ENCODE results near the gene HS3ST2. TPM values are rescaled to one million over a fixed set of nuclear protein-coding genes. Genes with fewer than 3 reads are reported as not detected.
"Not testable (repeated sequence)": the region's sequence is repeated elsewhere in the genome, so short reads cannot be mapped to it uniquely, and the experiment has no call there.

The HS3ST2 gene
- total RNA-seq, 1 donor from 2014 or later, result 0.26 TPM

DNA sequence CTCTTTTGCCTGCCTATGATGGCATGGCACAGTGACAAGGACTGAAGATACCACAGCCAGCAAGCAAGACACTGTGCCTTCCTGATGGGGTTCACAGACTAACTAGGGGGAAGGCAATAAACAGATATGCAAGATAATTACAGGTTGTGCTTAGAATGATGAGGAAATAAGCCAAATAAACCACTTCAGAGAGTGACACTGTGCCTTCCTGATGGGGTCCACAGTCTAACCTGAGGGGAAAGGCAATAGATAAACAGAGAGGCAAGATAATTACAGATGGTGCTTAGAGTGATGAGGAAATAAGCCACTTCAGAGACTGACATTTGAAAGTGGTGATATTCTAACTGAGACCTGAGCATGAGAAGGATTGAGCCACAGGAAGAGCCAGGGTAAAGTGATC lies 84.2 kb downstream of the HS3ST2 start:
- Histone ChIP-seq H3K4me3 (ENCODE audit: low read depth, low read length) (no peak overlapping the region), H3K36me3 (ENCODE audit: control insufficient read depth, insufficient read depth, low read length) (no peaks in the 10 kb centered on the region), H3K27me3 (ENCODE audit: control insufficient read depth, insufficient read depth, low read length) (no peaks in the 10 kb centered on the region)
- no peak for FAIRE-seq
- DNase-seq (ENCODE audit: low read depth), result no peak
- TF ChIP-seq, protein P1, sequence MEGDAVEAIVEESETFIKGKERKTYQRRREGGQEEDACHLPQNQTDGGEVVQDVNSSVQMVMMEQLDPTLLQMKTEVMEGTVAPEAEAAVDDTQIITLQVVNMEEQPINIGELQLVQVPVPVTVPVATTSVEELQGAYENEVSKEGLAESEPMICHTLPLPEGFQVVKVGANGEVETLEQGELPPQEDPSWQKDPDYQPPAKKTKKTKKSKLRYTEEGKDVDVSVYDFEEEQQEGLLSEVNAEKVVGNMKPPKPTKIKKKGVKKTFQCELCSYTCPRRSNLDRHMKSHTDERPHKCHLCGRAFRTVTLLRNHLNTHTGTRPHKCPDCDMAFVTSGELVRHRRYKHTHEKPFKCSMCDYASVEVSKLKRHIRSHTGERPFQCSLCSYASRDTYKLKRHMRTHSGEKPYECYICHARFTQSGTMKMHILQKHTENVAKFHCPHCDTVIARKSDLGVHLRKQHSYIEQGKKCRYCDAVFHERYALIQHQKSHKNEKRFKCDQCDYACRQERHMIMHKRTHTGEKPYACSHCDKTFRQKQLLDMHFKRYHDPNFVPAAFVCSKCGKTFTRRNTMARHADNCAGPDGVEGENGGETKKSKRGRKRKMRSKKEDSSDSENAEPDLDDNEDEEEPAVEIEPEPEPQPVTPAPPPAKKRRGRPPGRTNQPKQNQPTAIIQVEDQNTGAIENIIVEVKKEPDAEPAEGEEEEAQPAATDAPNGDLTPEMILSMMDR (IDR thresholded peaks at IDR 0.05; ENCODE audit: insufficient read depth, low read length, severe bottlenecking), result no peak

DNA sequence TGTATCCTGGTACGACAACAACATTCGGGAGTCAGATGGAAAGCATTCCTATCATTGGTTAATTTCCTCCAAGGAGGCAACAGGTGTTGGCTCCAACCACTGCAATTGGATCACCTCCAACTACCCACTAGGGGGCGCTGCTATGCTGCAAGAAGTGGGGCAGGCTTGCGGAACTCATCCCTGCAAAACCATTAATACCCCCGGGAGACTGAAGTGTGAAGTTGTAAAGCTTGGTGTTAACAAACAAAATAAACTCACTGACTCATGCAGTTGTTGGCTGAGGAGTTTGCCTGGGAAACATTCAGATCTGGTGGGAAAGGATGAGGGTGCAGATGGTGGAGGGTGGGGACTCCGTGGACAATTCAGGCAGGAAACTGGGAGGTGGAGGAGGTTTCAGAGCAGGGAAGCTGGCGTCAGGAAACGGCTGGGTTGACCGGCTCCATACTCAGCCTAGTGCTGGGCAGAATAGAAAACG lies 84.9 kb downstream of the HS3ST2 start:
- H3K36me3 ChIP-seq (ENCODE audit: control insufficient read depth, insufficient read depth, low read length), result no peaks in the 10 kb centered on the region
- H3K4me3 ChIP-seq (ENCODE audit: low read depth, low read length), result no peak overlapping the region
- DNase-seq (ENCODE audit: low read depth) (peak; percentile 80), FAIRE-seq (peak; percentile 83)
- H3K27me3 ChIP-seq (ENCODE audit: control insufficient read depth, insufficient read depth, low read length), result no peaks in the 10 kb centered on the region
- TF ChIP-seq, protein P1 (IDR thresholded peaks at IDR 0.05; ENCODE audit: insufficient read depth, low read length, severe bottlenecking), result peak; percentile 90

DNA sequence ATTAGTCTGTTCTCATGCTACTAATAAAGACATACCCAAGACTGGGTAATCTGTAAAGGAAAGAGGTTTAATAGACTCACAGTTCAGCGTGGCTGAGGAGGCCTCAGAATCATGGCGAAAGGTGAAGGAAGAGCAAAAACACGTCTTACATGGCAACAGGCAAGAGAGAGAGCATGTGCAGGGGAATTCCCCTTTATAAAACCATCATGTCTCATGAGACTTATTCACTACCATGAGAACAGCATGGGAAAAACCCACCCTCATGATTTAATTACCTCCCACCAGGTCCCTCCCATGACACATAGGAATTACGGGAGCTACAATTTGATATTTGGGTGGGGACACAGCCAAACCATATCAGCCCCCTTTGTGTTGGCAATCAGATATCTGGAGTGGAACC lies 85.6 kb downstream of the HS3ST2 start:
- H3K27me3 ChIP-seq (ENCODE audit: control insufficient read depth, insufficient read depth, low read length); H3K36me3 ChIP-seq (ENCODE audit: control insufficient read depth, insufficient read depth, low read length); H3K4me3 ChIP-seq (ENCODE audit: low read depth, low read length); DNase-seq (ENCODE audit: low read depth); FAIRE-seq: not testable (repeated sequence)

DNA sequence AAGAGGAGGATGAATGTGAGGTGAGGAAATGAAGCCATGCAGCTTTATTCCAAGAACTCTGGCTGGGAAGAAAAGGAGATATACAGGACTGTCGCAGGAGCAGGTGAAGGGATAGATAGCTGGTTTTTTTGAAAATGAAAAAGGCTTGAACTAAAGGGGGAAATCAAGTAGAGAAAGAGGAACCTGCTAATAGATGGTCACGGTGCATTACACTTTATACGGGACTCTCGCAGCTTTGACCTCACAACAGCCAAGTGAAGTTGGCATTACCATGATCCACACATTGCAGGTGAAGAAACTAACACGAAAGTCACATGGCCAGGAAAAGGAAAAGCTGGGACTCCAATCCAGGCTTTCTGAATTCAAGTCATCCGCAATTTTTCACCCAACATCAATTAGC lies 86.9 kb downstream of the HS3ST2 start:
- TF ChIP-seq, protein P1 (IDR thresholded peaks at IDR 0.05; ENCODE audit: insufficient read depth, low read length, severe bottlenecking), result no peak

DNA sequence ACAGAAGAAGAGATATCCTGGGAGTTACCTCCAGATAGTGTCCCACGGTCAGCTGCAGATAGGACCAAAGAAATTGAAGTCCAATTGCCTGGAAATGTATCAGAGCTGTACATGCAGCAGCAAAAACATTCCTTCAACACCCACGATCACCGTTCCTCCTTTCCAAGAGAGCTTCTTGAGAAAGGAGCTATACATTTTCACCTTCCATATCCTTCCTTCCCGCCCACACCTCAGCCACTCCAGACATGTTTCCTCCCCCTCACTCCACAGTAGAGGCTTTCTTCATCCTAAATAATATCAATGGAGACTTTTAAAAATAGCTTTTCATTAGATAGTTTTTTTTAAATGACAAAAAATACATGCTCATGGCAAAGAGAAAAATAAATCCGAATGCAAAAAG lies 87.6 kb downstream of the HS3ST2 start:
- DNase-seq (ENCODE audit: low read depth) (no peak), FAIRE-seq (peak; percentile 92)
- TF ChIP-seq, protein P1 (IDR thresholded peaks at IDR 0.05; ENCODE audit: insufficient read depth, low read length, severe bottlenecking), result no peak
- Histone ChIP-seq H3K27me3 (ENCODE audit: control insufficient read depth, insufficient read depth, low read length) (no peaks in the 10 kb centered on the region), H3K4me3 (ENCODE audit: low read depth, low read length) (no peak overlapping the region), H3K36me3 (ENCODE audit: control insufficient read depth, insufficient read depth, low read length) (no peaks in the 10 kb centered on the region)

More for the DNA sequence above, 86.9 kb downstream of the HS3ST2 start:
- Histone ChIP-seq H3K27me3 (ENCODE audit: control insufficient read depth, insufficient read depth, low read length) (no peaks in the 10 kb centered on the region), H3K36me3 (ENCODE audit: control insufficient read depth, insufficient read depth, low read length) (no peaks in the 10 kb centered on the region), H3K4me3 (ENCODE audit: low read depth, low read length) (no peak overlapping the region)
- FAIRE-seq, result no peak
- DNase-seq (ENCODE audit: low read depth), result no peak

DNA sequence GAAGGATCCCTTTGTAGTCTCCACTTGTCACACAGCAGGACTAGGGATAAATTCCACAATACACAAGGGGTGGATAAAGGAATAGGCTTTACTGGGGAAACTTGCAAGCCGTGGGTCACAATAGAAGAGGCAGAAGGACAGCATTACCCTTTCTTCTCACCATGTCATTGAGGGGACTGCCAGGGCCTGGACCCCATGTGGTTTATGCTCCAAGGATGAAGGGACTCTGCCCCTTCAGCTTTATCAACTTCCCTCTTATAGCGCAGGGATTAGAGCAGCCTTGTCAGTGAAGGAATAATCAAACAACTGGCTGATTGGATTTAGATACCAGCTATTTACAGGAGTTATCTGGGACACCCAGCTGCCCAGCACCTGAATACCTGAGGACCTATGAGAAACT lies 89.8 kb downstream of the HS3ST2 start:
- H3K27me3 ChIP-seq (ENCODE audit: control insufficient read depth, insufficient read depth, low read length), result no peaks in the 10 kb centered on the region
- DNase-seq (ENCODE audit: low read depth), result no peak
- H3K36me3 ChIP-seq (ENCODE audit: control insufficient read depth, insufficient read depth, low read length), result no peaks in the 10 kb centered on the region
- TF ChIP-seq, protein P1 (IDR thresholded peaks at IDR 0.05; ENCODE audit: insufficient read depth, low read length, severe bottlenecking), result no peak
- no peak overlapping the region for H3K4me3 ChIP-seq (ENCODE audit: low read depth, low read length)
- FAIRE-seq, result no peak
